Activated CD8-positive, alpha-beta memory T cell treated with anti-CD3 and anti-CD28 coated beads for 4 hours (primary cell): ENCODE measurements around the gene LIMS2.

ENCODE experiments used
- DNase-seq, 2 donors: peaks; one replicate each; pipeline ENCODE4 v3.0.0-alpha.2; 2020; ENCODE audit warnings: low read depth in 2 of 2

Gene LIMS2

DNA sequence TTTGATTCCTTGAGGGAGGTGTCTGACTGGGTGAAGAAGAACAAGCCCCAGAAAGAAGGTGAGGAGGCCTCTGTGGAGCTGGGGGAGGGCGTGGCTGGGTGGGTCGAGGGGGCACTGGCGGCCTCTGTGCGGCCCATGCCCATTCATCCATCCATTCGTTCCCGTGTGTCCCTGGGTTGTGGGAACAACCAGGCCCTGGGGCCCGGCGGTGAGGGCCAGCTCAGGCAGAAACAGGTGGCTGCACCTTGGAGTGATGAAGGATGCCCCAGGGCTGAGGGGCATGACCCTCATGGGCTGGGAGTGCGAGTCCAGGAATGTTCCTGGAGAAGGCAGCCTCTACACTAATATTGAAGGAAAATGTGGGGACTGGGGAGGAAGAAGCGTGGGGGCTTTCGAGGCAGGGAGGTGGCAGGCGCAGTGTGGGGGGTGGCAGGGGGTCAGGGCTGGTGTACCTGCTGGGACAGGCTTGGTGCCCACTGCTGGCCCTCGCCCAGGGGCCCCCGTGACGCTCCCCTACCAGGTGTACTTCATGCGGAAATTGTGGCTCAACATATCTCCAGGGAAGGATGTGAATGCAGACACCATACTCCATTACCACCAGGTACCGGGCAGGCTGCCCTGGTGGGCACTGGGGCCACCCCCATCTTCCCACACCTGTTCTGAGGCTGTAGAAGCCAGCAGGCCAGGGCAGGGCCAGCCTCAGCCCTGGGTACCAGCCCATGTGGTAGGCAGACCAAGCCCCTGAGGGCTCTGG, 40.5 kb downstream of the LIMS2 start:
- DNase-seq: no peak

DNA sequence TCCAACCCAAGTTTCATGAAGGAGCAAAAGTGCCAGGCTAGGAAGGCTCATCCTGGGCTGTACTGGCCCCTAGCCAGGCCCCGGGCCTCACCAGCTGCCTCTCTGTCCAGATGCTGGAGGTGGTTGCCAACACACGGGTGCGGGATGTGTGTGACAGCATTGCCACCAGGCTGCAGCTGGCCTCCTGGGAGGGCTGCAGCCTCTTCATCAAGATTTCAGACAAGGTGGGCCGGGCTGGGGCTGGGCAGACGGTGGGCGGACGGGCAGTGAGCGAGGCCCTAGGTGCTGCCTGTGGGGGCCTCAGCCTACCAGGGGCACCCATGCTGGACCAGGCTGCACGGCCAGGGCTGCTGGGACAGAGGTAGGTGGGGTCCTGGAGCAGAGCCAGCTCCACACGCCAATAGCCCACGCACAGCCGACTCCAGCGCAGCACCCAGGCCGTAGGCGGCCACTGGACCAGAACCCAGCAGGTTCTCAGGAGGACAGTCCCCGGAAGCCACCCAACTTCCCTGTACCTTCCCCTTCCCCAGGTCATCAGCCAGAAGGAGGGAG, 41.2 kb downstream of the LIMS2 start:
- DNase-seq: no peak

DNA sequence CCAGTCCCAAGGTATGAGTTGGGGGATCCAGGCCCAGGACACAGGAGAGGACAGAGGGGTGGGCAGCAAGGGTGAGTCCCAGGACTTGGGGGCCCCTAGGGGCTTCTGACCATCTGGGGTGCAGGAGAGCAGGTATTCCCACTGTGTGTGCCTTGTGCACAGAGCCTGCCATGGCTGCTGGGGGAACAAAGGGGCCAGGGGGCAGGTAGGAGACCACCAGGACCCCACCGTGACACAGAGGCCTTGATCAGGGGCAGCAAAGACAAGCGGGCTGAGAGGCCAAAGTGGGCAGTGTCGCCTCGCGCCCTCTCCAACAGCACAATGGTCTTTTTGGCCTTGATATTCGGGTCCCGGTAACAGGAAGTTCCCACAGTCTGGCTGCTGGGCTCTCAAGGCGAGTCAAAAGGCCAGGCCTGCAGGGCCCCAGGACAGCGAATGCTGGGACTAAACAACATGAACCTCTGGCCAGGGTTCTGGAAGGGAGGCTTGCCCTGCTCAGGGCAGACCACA, 41.7 kb downstream of the LIMS2 start:
- DNase-seq: no peak

DNA sequence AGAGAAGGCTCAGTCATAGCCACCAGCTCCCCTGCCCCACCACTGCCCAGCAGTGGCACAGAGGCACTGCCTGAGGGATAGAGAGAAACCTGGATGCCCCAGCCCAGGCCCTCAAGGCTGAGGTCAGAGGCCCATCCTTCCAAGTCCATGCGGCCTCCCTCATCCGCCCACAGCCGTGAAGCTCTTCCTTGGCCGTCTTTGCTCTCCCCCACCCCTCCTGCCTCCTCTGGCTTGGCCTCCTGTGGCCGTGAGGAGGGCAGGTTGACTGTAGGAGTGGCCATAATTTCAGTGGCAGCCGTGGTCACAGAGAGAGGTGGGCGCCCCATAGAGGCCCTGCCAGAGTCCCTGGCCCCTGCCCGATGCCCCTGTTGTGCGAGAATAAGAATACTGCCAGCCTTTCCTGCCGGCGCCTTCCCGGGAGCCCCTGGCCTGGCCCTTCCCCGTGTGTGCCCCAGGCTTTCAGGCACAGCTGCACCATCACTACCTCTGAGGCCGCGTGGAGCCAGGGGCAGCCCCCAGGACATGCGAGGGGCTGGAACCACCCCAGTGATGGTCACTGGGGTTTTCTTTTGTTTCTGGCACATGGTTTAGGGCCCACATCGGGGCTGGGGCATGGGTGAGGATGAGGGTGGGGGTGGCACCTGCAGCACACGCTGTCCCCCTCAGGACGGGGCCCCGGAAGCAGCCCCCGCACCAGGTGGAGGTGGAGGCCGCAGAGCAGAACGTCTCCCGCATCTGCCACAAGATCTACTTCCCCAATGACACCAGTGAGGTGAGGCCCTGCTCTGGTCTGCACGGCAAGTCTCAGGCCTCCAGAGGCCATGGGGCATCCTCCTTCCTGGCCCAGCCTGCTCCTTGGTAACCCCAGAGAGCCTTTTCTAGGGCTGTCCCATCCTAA, 42.5 kb downstream of the LIMS2 start:
- no peak for DNase-seq

DNA sequence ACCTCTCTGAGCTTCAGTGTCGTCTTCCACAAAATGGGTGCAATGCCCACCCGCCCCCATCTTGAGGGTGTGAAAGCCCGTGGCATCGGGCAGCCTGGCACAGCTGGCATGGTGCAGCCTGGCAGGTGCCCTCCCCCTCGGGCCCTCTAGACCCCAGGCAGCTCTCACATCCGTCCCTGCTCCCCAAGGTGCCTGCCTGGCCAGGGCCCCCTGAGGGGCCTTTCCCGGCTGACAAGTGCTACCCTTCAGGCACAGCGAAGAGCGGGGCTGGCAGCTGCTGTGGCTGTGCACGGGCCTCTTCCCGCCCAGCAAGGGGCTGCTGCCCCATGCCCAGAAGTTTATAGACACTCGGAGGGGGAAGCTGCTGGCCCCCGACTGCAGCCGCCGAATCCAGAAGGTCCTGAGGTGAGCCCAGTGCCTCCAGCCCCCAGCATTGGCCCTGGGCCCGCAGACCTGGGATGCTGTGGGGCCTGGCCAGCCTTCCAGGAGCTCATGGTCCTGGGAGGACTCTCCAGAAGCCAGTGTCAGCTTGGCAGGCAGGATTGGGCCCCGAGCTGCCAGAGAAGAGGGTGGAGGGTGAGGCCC, 43.2 kb downstream of the LIMS2 start:
- DNase-seq: no peak

DNA sequence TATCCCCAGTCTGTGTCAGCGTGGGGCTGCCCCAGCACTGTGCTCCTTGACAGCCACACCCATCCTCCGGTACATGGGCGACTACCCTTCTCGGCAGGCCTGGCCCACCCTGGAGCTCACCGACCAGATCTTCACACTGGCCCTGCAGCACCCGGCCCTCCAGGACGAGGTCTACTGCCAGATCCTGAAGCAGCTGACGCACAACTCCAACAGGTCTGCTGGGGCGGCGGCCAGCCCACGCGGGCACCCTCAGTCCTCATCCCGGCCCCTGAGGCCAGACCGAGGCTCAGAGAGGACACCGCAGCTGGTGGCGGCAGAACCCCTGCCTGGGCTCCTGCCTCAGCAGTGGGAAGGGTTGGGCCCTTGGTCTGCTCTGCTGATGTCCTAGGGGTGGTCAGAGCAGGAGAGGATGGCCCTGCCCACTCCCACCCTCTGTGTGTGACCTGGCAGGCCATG, 43.8 kb downstream of the LIMS2 start:
- DNase-seq: no peak

DNA sequence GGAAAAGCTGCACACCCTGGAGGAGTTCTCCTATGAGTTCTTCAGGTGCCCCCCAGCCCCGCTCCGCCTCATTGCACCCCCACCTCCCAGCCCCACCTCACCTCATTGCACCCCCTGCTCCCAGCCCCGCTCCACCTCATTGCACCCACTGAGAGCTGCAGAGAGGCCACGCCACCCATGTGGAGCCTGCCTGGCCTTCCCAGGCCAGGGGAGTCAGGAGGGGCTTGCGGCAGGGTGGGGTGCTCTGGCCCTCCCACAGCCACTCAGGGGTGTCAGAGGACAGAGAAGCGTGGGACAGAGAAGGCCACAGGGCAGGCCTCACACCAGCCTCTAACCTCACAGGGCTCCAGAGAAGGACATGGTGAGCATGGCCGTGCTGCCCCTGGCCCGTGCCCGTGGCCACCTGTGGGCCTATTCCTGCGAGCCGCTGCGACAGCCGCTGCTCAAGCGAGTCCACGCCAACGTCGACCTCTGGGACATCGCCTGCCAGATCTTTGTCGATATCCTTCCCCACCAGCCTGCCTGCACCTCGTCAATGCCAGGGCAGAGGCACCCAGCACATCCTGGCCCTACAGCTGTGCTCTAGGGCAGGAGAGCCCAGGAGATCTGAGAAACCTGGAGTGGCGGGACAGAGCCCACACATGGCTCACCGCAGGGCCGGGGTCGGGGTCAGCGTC, 44.3 kb downstream of the LIMS2 start:
- no peak for DNase-seq

DNA sequence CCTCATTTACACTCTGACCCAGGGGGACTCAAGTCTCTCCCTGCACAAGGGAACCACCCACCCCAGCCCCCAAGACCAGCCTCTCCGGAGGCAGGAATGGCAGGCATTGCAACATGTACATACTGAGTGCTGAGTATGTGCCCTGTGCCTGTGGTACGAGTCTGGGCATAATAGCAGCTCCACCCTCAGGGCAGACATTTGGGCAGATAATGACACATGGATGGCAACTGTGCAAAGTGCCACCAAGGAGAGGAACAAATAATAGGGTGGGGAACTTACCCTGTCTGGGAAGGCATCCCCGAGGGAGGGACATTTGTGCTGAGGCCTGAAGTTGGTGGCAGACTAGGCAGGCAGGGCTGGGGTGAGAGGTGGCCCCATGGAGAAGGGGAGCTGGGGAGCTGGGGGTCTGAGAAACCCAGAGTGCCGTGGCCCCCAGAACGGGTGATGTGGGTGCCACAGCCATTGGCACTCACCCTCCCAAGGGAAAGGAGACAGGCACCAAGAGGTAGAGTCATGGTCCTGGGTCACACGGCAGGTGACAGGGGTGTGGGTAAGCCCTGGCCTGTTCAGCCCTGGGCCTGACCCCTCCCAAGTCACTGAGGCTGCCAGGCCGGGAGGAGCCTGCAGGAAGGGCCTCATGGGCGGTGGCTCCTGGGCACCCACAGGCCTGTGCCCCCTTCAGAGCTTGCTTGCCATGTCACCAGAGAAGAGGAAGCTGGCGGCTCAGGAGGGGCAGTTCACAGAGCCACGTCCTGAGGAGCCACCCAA, 45.0 kb downstream of the LIMS2 start:
- no peak for DNase-seq

DNA sequence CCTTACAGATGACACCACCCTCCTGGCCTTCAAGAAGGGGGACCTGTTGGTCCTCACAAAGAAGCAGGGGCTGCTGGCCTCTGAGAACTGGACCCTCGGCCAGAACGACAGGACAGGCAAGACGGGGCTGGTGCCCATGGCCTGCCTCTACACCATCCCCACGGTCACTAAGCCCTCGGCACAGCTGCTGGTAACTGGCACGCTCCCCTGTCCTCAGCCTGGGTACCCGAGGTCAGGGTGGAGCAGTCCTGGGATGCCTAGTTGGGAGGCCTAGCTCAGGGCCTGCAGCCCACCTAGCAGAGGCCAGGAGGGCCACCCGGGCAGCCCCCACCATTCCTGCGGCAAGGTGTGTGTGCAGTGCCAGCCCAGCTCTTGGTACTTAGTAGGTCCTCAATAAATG, 45.7 kb downstream of the LIMS2 start:
- DNase-seq: no peak

DNA sequence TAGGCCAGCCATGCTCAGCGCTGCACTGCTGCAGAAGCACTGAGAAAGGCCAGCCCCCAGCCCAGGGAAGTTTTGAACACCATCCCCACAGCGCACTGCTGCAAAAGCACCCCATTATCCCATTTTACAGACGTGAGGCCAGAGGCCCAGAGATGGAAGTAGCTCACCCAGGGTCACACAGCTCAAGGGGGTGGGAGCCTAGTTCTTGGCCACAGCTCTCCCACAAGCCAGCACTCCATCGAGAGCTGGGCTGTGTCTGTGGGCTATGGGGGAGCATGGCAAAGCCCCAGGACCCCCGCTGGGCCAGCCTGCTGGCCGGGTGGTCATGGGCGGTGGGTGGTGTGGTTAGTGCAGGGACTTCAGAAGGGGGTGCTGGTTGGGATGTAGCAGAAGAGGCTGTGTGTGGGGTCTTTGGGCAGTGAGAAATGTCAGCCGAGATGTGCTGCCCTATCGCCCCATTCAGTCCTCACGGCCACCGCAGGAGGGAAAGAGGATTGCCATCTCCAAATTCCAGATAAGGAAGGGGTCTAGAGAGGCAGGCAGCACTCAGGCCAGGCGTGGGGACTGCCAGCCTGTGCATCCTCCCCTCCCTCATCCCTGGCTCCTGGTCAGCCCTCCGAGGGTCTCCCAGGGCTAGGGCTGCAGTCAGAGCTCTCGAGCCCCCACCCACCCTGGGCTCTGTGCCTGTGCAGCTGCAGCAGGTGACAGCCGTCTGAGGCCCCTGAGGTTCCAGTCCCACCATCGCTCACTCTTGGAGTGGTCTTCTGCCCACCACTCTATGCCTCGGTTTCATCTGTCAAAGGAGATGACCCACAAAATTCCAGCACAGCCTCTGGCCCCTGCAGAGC, 46.3 kb downstream of the LIMS2 start:
- no peak for DNase-seq

DNA sequence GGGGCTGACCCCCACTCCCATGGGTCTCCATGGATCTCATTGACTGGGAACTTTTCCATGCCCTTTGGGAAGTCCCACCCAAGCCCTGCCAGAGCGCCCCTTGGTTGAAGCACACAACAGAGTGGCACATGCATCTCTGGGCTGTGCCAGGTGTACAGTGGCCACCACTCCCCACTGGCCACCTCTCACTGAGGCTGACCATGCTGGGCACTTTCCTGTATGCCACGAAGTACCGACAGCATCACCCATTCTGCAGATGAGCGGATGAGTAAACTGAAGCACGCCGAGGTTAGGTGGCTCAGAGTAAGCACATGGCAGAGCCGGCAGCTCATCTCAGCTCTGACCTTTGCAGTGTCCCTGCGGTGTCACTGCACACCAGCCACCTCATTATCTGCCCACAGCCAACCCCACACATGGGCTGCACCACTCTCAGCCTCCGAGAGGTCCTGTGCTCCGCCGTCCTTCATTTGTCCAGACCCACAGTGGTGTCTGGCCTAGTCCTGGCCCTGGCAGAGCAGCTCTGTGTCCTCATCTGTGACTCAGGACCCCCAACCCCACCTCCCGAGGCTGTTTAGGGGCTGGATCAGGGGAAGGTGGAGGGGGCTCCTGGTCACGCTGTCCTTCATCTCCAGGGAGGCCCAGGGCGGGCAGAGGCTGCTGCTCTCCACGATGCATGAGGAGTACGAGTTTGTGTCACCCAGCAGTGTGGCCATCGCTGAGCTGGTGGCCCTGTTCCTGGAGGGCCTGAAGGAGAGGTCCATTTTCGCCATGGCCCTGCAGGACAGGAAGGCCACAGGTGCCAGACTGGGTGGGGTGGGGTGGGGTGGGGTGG, 47.4 kb downstream of the LIMS2 start:
- no peak for DNase-seq

DNA sequence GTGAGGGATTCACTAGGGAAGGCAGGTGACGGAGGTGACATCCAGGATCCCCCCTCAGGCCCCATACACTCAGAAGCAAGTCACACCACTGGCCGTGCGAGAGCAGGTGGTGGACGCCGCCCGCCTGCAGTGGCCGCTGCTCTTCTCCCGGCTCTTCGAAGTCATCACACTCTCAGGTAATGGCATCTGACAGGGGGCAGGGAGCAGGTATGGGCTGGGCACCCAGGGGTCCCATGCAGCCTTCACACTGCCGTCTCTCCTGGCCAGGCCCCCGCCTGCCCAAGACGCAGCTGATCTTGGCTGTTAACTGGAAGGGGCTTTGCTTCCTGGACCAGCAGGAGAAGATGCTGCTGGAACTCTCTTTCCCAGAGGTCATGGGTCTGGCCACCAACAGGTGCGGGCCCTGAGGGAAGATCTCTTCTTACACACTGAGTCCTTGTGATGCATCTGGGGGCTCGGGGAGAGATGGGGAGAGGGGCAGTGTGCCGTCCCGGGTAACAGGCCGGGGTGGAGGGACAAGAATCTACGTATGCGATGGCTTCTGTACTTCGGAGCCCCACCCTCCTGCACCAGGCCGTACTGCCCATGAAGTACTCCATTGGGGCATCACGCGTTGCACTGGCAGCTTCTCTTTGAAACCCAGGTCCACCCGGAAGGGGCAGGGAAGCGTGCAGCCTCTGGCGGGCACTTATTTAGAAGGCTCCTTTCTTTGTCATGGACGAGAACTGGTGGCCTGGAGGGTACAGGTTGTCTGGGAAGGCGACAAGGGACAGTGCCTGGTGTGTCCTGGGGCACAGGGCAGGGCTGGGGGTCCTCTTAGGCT, 48.2 kb downstream of the LIMS2 start:
- no peak for DNase-seq

DNA sequence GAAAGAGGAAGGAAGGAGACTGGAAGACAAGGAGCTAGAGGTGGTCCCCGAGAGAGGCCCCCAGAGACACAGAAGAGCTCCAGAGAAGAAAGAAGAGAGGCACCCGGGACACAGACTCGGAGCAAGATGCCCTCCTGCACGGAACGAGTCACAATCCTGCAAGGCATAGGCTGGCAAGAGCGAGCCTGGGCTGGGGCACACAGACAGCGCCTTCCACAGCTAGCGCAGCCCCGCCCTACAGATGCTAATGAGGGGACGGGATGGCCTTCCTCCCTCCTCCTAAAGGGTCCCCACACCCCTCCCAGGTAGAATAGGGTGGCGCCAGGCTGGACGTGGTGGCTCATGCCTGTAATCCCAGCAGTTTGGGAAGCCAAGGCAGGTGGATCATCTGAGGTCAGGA, 49.2 kb downstream of the LIMS2 start:
- no peak for DNase-seq

DNA sequence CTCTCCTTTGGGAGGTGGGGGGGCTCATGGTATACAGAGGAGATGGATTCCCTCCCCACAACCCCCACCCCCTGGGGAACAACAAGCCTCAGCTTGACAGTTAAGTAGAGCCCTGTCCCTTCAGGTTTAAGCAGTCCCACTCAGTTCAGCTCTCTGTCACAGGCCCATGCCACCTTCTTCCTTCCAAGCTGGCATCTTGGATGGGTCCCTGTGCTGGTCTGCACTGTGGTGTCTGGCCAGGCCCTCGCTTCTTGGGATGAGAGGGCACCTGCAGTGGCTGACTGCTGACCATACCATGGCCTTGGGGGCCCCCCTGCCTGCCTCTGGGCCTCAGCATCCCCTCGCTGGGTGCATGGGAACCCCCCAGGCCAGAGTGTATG, 49.8 kb downstream of the LIMS2 start:
- DNase-seq: no peak

DNA sequence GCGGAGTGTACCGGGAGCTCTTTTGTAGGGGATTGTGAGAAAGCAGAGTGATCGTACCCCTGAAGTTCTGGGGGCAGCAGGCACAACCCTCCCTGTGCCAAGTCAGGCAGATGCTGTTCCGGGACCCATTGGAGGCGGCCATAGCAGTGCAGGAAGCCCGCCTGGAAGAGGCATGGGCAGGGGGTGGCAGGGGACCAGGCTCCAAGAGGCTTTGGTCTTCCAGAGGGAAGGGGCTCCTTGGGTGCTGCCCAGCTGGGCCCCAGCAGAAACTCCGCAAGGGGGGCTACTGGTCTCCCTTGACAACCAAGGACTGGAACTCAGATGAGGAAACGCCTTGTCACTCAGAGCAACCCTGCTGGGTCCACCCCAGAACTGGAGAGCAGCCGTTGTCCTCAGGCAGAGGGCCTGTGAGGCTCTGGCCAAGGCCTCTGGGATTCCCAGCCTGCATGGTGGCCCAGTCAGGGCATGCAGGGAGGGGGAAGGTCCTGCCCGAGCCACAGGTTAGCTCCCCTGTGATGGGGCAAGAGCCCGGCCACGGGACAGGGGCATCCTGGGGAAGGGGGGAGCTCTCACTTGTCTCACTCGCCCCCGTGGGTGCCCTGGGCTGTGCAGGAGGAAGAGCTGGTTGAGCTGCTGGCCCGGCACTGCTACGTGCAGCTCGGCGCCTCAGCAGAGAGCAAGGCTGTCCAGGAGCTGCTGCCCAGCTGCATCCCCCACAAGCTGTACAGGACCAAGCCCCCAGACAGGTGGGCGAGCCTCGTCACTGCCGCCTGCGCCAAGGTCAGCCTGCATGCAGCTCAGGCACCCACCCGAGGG, 50.4 kb downstream of the LIMS2 start:
- no peak for DNase-seq

DNA sequence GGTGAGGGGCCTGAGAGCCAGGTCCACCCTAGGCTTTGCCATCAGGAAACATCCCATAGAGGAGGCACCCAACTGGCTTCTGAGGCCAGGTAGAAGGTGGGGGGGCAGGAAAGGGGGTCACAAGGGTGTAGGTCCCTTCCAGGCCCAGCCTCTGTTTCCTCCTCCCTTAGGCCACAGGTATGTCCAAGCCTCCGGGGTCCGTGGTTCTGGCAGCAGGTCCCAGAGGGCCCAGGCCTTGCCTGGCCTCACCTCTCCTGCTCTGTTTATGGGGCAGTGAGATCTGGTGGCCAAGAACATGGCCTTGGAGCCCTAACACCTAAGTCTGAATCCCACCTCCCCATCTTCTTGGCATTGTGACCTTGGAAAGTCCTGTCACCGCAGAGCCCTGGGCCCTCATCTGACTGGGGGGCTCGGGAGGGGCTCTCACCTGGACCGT, 51.0 kb downstream of the LIMS2 start:
- DNase-seq: no peak
